H9 (cell line): ENCODE data around the gene SOWAHC. TPM values are rescaled to one million over a fixed set of nuclear protein-coding genes. Genes with fewer than 3 reads are reported as not detected.

Source experiments
- DNase-seq: peaks from one replicate; pipeline ENCODE4 v3.0.0-alpha.2; 2017
- H2AFZ ChIP-seq: one replicate; pipeline ENCODE4 v1.6.1; 2013; ENCODE audit warnings: mild to moderate bottlenecking, low read length, control low read depth, moderate library complexity
- H2AK5ac ChIP-seq: 2 replicates; pipeline ENCODE4 v1.6.1; 2013; ENCODE audit warnings: low read length, control low read depth, mixed read lengths; ENCODE audit not compliant: insufficient read length
- H2BK120ac ChIP-seq: one replicate; pipeline ENCODE4 v1.6.1; 2013; ENCODE audit warnings: low read depth, mild to moderate bottlenecking, low read length, control low read depth, inconsistent platforms; ENCODE audit not compliant: poor library complexity, severe bottlenecking
- H2BK12ac ChIP-seq: 2 replicates; pipeline ENCODE4 v1.6.1; 2013; ENCODE audit warnings: low read length, control low read depth, mixed read lengths, low read depth; ENCODE audit not compliant: insufficient read length
- H2BK15ac ChIP-seq: 2 replicates; pipeline ENCODE4 v1.6.1; 2013; ENCODE audit warnings: low read depth, low read length, control low read depth
- H2BK20ac ChIP-seq: one replicate; pipeline ENCODE4 v1.6.1; 2013; ENCODE audit warnings: low read depth, mild to moderate bottlenecking, low read length, control low read depth, inconsistent platforms; ENCODE audit not compliant: poor library complexity, severe bottlenecking
- H2BK5ac ChIP-seq: 2 replicates; pipeline ENCODE4 v1.6.1; 2013; ENCODE audit warnings: low read length, control low read depth, mixed read lengths; ENCODE audit not compliant: insufficient read length
- H3K14ac ChIP-seq: 2 replicates; pipeline ENCODE4 v1.6.1; 2013; ENCODE audit warnings: low read length, control low read depth; ENCODE audit not compliant: insufficient read depth
- H3K18ac ChIP-seq: 2 replicates; pipeline ENCODE4 v1.6.1; 2013; ENCODE audit warnings: low read depth, mild to moderate bottlenecking, mixed read lengths, low read length, control low read depth; ENCODE audit not compliant: insufficient read length
- H3K23ac ChIP-seq: 2 replicates; pipeline ENCODE4 v1.6.1; 2013; ENCODE audit warnings: low read length, control low read depth, mixed read lengths, low read depth; ENCODE audit not compliant: insufficient read length
- H3K23me2 ChIP-seq: 2 replicates; pipeline ENCODE4 v1.6.1; 2013; ENCODE audit warnings: low read depth, mild to moderate bottlenecking, mixed read lengths, low read length, control low read depth; ENCODE audit not compliant: insufficient read length, poor library complexity, severe bottlenecking
- H3K27ac ChIP-seq: 2 replicates; pipeline ENCODE4 v1.5.1; 2013; ENCODE audit warnings: low read length, control low read depth, mixed read lengths, low read depth; ENCODE audit not compliant: insufficient read length
- H3K27me3 ChIP-seq: 2 replicates; pipeline ENCODE4 v1.6.1; 2013; ENCODE audit warnings: low read length, control low read depth, inconsistent platforms; ENCODE audit not compliant: insufficient read depth
- H3K4ac ChIP-seq: 2 replicates; pipeline ENCODE4 v1.6.1; 2013; ENCODE audit warnings: low read depth, mild to moderate bottlenecking, control low read depth, inconsistent platforms, low read length, moderate library complexity
- H3K4me1 ChIP-seq: 2 replicates; pipeline ENCODE4 v1.6.1; 2013; ENCODE audit warnings: low read length, control low read depth, inconsistent platforms; ENCODE audit not compliant: insufficient read depth
- H3K4me2 ChIP-seq: 2 replicates; pipeline ENCODE4 v1.6.1; 2013; ENCODE audit warnings: low read length, control low read depth, mixed read lengths; ENCODE audit not compliant: insufficient read length, insufficient read depth
- H3K56ac ChIP-seq: 2 replicates; pipeline ENCODE4 v1.6.1; 2013; ENCODE audit warnings: low read depth, mild to moderate bottlenecking, mixed read lengths, low read length, control low read depth; ENCODE audit not compliant: insufficient read length
- H3K79me1 ChIP-seq: 2 replicates; pipeline ENCODE4 v1.6.1; 2013; ENCODE audit warnings: low read depth, mild to moderate bottlenecking, moderate library complexity, low read length, control low read depth, inconsistent platforms; ENCODE audit not compliant: insufficient read depth, poor library complexity, severe bottlenecking
- H3K79me2 ChIP-seq: 2 replicates; pipeline ENCODE4 v1.6.1; 2013; ENCODE audit warnings: low read length, control low read depth, inconsistent platforms; ENCODE audit not compliant: insufficient read depth
- H3K9ac ChIP-seq: 2 replicates; pipeline ENCODE4 v1.6.1; 2013; ENCODE audit warnings: low read length, control low read depth, mixed read lengths; ENCODE audit not compliant: insufficient read length; ENCODE audit errors: extremely low read depth
- H3K9me3 ChIP-seq: one replicate; pipeline ENCODE4 v1.6.1; 2013; ENCODE audit warnings: low read depth, low read length, inconsistent platforms; ENCODE audit not compliant: control insufficient read depth
- H3T11ph ChIP-seq: one replicate; pipeline ENCODE4 v1.6.1; 2013; ENCODE audit warnings: mild to moderate bottlenecking, low read length, control low read depth, inconsistent platforms
- H4K20me1 ChIP-seq: one replicate; pipeline ENCODE4 v1.6.1; 2013; ENCODE audit not compliant: control insufficient read depth, insufficient read length, insufficient read depth
- H4K5ac ChIP-seq: 2 replicates; pipeline ENCODE4 v1.6.1; 2013; ENCODE audit warnings: low read depth, mild to moderate bottlenecking, mixed read lengths, low read length, control low read depth; ENCODE audit not compliant: insufficient read length
- H4K8ac ChIP-seq: replicated peaks from 2 replicates; pipeline ENCODE4 v1.6.1; 2013; ENCODE audit warnings: low read length, control low read depth, mixed read lengths, low read depth; ENCODE audit not compliant: insufficient read length
- H4K91ac ChIP-seq: 2 replicates; pipeline ENCODE4 v1.6.1; 2013; ENCODE audit warnings: low read depth, mild to moderate bottlenecking, moderate library complexity, mixed read lengths, low read length, control low read depth; ENCODE audit not compliant: insufficient read length
- H3K27ac Mint-ChIP-seq, 3 experiments: 2 replicates in 2 of 3; 3 replicates in 1 of 3; pipeline ENCODE4 v1.8.0; 2020 to 2021; ENCODE audit warnings: mixed read lengths in 3 of 3, mild to moderate bottlenecking in 1 of 3, moderate library complexity in 1 of 3
- H3K27me3 Mint-ChIP-seq: 2 replicates; pipeline ENCODE4 v1.8.0; 2021; ENCODE audit warnings: low read depth, mild to moderate bottlenecking, moderate library complexity, mixed read lengths
- H3K36me3 Mint-ChIP-seq, 3 experiments: 2 replicates in 2 of 3; 3 replicates in 1 of 3; pipeline ENCODE4 v1.8.0; 2020 to 2021; ENCODE audit warnings: low read depth in 3 of 3, mixed read lengths in 3 of 3; ENCODE audit not compliant: insufficient read depth in 1 of 3
- H3K4me1 Mint-ChIP-seq, 2 experiments: 2 replicates each; pipeline ENCODE4 v1.8.0; 2020; ENCODE audit warnings: mixed read lengths in 2 of 2
- H3K4me3 Mint-ChIP-seq, 2 experiments: 2 replicates in 1 of 2; 3 replicates in 1 of 2; pipeline ENCODE4 v1.8.0; 2020 to 2021; ENCODE audit warnings: mild to moderate bottlenecking in 2 of 2, mixed read lengths in 2 of 2, moderate library complexity in 1 of 2
- H3K9me3 Mint-ChIP-seq, 2 experiments: 2 replicates in 1 of 2; 3 replicates in 1 of 2; pipeline ENCODE4 v1.8.0; 2020; ENCODE audit warnings: mild to moderate bottlenecking in 2 of 2, mixed read lengths in 2 of 2, moderate library complexity in 1 of 2
- CTCF ChIP-seq: fragments of 200-600 bp; sonication (generic); conservative IDR thresholded peaks from 3 replicates; pipeline ENCODE4 v1.8.0; 2021; ENCODE audit warnings: antibody characterized with exemption, mild to moderate bottlenecking
- WGBS: extraction: QIAGEN DNeasy Blood & Tissue Kit; methylation state at CpG from one replicate; pipeline ENCODE4 v1.1.7; 2013; ENCODE audit warnings: missing lambda C conversion rate, low lambda C conversion rate, mixed read lengths; ENCODE audit not compliant: insufficient read length; ENCODE audit errors: extremely low coverage; 5-methylcytosine and 5-hydroxymethylcytosine counted together
- total RNA-seq: library from RNA; stranded (reverse); gene quantifications from 2 replicates; pipeline ENCODE4 v1.2.1, GENCODE V29; 2021

SOWAHC gene
- total RNA-seq, 1 experiment from 2014 or later: 20.1 TPM

DNA sequence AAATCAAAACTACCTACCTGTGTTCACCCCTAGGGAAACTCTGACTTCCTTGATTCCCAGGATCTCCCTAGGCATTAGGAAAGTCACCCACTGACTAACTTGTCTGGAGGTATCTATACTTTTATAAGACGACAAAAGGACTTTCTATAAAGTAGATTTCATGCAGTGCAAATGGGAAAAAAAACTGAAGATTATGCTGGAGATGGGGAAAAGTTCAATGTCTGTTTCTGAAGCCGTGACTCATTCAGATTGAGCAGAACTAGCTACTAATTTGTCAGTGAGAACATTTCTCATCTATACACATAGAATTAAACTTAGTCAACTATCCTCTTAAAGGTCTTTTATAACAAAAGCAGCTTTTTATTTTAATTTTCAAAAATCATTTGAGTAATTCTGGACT, 6.4 kb upstream of the SOWAHC start:
- no peak overlapping the region for H3K23ac ChIP-seq
- H3K23me2 ChIP-seq: peaks cover 3% of the 10 kb centered on the region
- no peaks in the 10 kb centered on the region for H3K9me3 ChIP-seq
- H2AK5ac ChIP-seq: no peak overlapping the region
- peaks cover 7% of the 10 kb centered on the region for H3K79me1 ChIP-seq
- H3K27me3 Mint-ChIP-seq: no peaks in the 10 kb centered on the region
- H3K36me3 Mint-ChIP-seq: peaks cover 0 to 11% (median 9%) of the 10 kb centered on the region in 3 experiments; a peak in 5 of 7 replicates
- no peak overlapping the region for H2AFZ ChIP-seq
- H4K91ac ChIP-seq: no peak overlapping the region
- H3K18ac ChIP-seq: no peak overlapping the region
- H3K79me2 ChIP-seq: peaks cover 40% of the 10 kb centered on the region; the same call in 1 of the 2 replicates
- no peak overlapping the region for H3K14ac ChIP-seq
- H3K4me1 ChIP-seq: peaks cover 5% of the 10 kb centered on the region; the same call in 1 of the 2 replicates
- H3K9me3 Mint-ChIP-seq: no peaks in the 10 kb centered on the region
- no peak overlapping the region for H2BK120ac ChIP-seq
- H4K5ac ChIP-seq: no peak overlapping the region
- WGBS: no CpG with 5 or more reads among the region's 2 CpGs
- peaks cover 32 to 41% of the 10 kb centered on the region in 2 experiments for H3K4me1 Mint-ChIP-seq
- no peak for DNase-seq
- H3K27ac Mint-ChIP-seq: peak overlapping the region in 2 of 3 experiments; percentile 9 to 87; a peak in 1 of 7 replicates
- H3K9ac ChIP-seq: no peak overlapping the region
- H2BK15ac ChIP-seq: no peak overlapping the region
- H4K8ac ChIP-seq: no peak overlapping the region
- no peak overlapping the region for H2BK12ac ChIP-seq
- H4K20me1 ChIP-seq: no peaks in the 10 kb centered on the region
- no peaks in the 10 kb centered on the region for H3K27me3 ChIP-seq
- H3K27ac ChIP-seq: no peak overlapping the region
- H3K4me3 Mint-ChIP-seq: no peak overlapping the region
- H3K4ac ChIP-seq: no peak overlapping the region
- H3K56ac ChIP-seq: no peak overlapping the region
- no peak for TF ChIP-seq CTCF
- no peak overlapping the region for H3T11ph ChIP-seq
- H2BK20ac ChIP-seq: no peak overlapping the region
- no peak overlapping the region for H3K4me2 ChIP-seq
- no peak overlapping the region for H2BK5ac ChIP-seq
